GM06990 (cell line): ENCODE results near the gene ELAVL4.

ENCODE experiments used
- DNase-seq: peaks from one replicate; pipeline ENCODE4 v3.0.0-alpha.2; 2011; ENCODE audit not compliant: insufficient read length; ENCODE audit errors: extremely low read depth
- H3K27me3 ChIP-seq: replicated peaks from 2 replicates; pipeline ENCODE4 v1.6.0; 2011; ENCODE audit warnings: low read length; ENCODE audit not compliant: control insufficient read depth, insufficient read depth
- H3K36me3 ChIP-seq: 2 replicates; pipeline ENCODE4 v1.5.1; 2011; ENCODE audit warnings: low read length; ENCODE audit not compliant: control insufficient read depth, insufficient read depth
- H3K4me3 ChIP-seq: replicated peaks from 2 replicates; pipeline ENCODE4 v1.5.1; 2011; ENCODE audit warnings: low read depth, mild to moderate bottlenecking, control low read depth, low read length
- TF ChIP-seq, protein P1 (sequence below): IDR thresholded peaks from 2 replicates; pipeline ENCODE4 v1.5.1; 2011; ENCODE audit warnings: low read length, control low read depth, mild to moderate bottlenecking, inconsistent platforms; ENCODE audit not compliant: insufficient read depth, poor library complexity, severe bottlenecking

Gene ELAVL4

DNA sequence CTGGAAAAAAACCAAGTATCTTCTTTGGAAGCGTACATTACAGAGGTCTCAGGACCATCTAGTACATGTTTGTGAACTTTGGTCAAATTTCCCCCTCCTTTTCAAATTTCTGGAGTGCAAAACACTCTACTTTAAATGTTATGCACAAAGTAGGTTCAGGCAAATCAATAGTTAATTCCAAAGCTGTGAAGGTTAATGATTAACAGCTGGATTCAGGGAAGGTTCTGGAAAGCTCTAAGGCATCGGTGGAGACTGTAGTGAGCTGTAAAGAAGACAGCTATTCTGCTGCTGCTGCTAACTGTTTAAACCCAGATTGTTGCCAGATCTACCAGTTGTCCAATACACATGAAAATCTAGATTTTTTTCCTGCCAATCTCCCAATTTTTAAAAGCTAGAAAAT is 70.9 kb downstream of the ELAVL4 start:
- DNase-seq, result no peak
- H3K36me3 ChIP-seq, result no peaks in the 10 kb centered on the region
- TF ChIP-seq, protein P1, sequence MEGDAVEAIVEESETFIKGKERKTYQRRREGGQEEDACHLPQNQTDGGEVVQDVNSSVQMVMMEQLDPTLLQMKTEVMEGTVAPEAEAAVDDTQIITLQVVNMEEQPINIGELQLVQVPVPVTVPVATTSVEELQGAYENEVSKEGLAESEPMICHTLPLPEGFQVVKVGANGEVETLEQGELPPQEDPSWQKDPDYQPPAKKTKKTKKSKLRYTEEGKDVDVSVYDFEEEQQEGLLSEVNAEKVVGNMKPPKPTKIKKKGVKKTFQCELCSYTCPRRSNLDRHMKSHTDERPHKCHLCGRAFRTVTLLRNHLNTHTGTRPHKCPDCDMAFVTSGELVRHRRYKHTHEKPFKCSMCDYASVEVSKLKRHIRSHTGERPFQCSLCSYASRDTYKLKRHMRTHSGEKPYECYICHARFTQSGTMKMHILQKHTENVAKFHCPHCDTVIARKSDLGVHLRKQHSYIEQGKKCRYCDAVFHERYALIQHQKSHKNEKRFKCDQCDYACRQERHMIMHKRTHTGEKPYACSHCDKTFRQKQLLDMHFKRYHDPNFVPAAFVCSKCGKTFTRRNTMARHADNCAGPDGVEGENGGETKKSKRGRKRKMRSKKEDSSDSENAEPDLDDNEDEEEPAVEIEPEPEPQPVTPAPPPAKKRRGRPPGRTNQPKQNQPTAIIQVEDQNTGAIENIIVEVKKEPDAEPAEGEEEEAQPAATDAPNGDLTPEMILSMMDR, result no peak
- no peaks in the 10 kb centered on the region; the same call in 1 of the 2 replicates for H3K27me3 ChIP-seq
- H3K4me3 ChIP-seq, result no peak overlapping the region

DNA sequence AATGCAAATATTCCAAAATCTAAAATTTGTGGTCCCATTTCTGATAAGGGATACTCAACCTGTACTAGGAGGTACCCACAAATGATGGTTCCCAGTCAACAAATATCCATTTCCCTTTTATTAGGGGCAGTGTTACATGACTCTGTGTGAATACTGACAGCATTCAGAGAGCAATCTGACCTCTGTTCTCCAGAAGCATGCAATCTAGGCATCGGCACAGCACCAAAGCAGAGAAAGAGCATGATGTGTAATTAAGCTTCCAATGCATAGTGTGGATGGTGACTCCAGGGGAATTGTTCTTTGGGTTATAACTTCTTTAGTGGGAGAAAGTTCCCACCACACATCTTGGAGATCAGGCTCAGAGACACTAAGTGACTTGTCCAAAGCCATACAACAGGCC is 71.6 kb downstream of the ELAVL4 start:
- Histone ChIP-seq H3K4me3 (no peak overlapping the region), H3K27me3 (no peaks in the 10 kb centered on the region; the same call in 1 of the 2 replicates), H3K36me3 (no peaks in the 10 kb centered on the region)
- TF ChIP-seq, protein P1, result no peak
- DNase-seq, result no peak

DNA sequence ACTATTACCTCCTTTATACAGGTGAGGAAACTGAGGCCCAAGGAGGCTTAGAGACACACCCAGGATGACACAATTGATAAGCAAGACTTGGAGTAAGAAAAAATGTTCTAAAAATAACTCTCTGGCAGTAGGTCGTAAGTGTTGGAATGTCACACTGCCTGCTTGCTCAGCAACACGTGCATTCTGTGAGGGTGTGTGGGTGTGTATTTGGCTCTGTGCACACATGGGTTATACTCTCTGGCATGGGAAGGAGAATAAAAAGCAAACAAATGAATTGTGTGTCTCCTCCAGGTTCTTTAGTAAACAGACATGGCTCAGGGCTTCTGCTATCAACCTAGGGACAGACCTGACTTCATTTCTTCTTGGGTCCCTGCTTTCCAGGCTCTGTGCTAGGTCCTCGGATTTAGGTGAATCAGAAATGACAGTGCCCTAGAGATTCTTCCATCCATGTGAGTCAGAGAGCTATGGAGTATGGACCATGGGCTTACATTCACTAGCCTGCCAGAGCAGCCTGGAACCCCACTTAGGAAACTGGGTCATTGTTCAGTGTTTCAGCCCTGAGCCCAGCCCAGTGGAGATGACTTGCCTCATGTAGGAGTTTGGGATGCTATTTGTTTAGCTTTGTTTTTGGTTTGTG is 72.4 kb downstream of the ELAVL4 start:
- Histone ChIP-seq H3K36me3 (no peaks in the 10 kb centered on the region), H3K4me3 (no peak overlapping the region), H3K27me3 (no peaks in the 10 kb centered on the region; the same call in 1 of the 2 replicates)
- TF ChIP-seq, protein P1, result no peak
- DNase-seq, result no peak

DNA sequence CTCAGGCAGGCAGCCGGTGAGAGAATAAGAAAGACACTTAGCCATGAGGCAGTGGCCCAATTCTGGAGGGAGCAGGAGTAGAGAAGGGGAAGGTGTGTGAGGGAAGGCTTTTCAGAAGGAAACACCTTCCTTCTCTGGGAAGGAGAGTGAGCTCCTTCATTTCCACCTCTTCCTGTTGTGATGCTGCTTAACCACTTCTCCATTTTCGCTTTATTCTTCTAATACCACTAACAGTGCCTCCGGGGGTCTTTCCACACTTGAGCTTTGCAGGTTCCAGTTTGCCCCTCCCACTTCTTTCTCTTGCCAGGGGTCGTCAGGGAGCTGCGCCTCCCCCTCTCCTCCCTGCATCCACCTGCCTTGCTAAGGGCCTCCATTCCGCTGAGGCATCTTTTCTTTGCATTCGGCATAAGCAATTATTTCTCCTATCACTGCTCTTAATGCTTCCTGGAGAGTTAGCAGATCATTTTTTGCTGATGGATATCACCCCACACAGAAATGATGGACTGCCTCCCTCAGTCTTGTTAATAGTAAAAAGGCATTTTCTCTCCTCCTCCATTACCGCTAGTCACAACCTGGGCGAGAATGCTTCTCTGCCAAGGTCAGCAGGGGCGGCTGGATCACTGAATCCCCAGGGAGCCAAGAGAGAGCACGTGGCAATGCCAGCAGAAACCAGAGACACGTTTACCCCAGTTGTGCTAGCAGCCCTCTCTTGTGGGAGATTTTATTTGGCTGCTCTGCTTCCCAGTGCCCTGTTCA is 74.8 kb downstream of the ELAVL4 start:
- H3K4me3 ChIP-seq, result no peak overlapping the region
- TF ChIP-seq, protein P1, result no peak
- no peaks in the 10 kb centered on the region; the same call in 1 of the 2 replicates for H3K27me3 ChIP-seq
- DNase-seq, result no peak
- no peaks in the 10 kb centered on the region for H3K36me3 ChIP-seq

DNA sequence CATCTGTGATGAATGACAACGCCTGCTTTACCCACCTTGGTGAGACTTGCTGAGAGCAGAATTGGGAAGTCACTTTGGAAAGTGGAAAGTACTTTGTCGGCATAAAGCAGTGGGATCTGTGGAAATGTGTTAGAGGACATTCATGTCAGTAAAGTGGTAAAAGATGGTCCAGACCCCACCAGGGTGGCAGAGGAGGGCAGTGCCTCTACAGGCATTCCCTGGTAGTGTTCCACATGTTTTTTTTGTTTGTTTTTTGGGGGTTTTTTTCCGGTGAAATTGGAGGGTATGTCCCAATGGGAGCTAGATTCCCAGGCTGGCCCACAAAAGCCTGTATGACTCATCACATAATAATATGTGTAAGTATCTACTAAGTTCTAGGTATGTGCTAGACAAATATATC is 80.6 kb downstream of the ELAVL4 start:
- DNase-seq, result no peak
- Histone ChIP-seq H3K36me3 (no peaks in the 10 kb centered on the region), H3K27me3 (no peaks in the 10 kb centered on the region), H3K4me3 (no peak overlapping the region)
- TF ChIP-seq, protein P1, result no peak
